ENCODE data around the gene RP9. TPM values are rescaled to one million over a fixed set of nuclear protein-coding genes. Genes with fewer than 3 reads are reported as not detected.

Gene RP9
- total and polyA plus RNA-seq, 9 of the 15 experiments (the other 6 are each of a cell fraction or from before 2014, with no cell fraction given), result 10.7 to 44.8 (median 33.4) TPM

DNA sequence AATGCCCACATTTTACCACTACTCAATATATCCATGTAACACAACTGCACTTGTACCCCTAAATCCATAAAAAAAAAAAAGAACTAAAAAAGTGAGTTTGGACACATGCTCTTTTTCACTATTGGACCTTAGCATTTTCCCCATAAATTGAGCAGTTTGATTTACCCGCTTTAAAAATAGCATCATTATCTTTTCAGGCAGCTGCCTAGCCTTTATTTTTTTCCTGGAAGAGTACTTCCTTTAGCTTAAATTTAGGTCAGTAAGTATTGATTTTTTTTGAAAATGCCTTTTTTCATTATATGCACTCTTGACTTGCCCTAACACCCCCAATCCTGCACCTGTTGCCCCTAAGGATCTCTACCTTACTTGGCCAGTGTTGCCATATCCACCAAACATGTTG, 41.3 kb downstream of the RP9 start:
- Histone ChIP-seq H3K27ac (ENCODE audit: extremely low read depth, low read depth, low read length) (no peak overlapping the region), H3K9ac (ENCODE audit: insufficient read depth in 1 of 2, low read depth in 2 of 2, low read length in 2 of 2) (no peak overlapping the region; a peak in 1 of 4 replicates), H3K9me3 (replicated peaks; ENCODE audit: control insufficient read depth, insufficient read depth, low read depth, low read length) (peaks cover 10% of the 10 kb centered on the region), H3K36me3 (ENCODE audit: control insufficient read depth, insufficient read depth, low read length) (no peaks in the 10 kb centered on the region), H3K79me2 (ENCODE audit: control insufficient read depth, insufficient read depth, low read length) (no peaks in the 10 kb centered on the region), H3K4me2 (ENCODE audit: insufficient read depth, low read length) (no peak overlapping the region), H2AFZ (ENCODE audit: low read depth, low read length) (no peak overlapping the region), H3K4me3 (no peak overlapping the region), H3K9me1 (ENCODE audit: control insufficient read depth, insufficient read depth, low read length) (no peaks in the 10 kb centered on the region), H4K20me1 (replicated peaks; ENCODE audit: control insufficient read depth, insufficient read depth, low read length) (no peaks in the 10 kb centered on the region), H3K27me3 (ENCODE audit: control insufficient read depth in 2 of 2, insufficient read depth in 2 of 2, low read length in 2 of 2) (no peaks in the 10 kb centered on the region), H3K4me1 (replicated peaks in 1 of 2; ENCODE audit: control insufficient read depth in 2 of 2, insufficient read depth in 2 of 2, low read length in 2 of 2) (no peaks in the 10 kb centered on the region; a peak in 1 of 5 replicates)
- in situ Hi-C loops (cut with MboI), result no loop called here
- FAIRE-seq (no peak), DNase-seq (ENCODE audit: extremely low read depth in 1 of 4, low spot score in 3 of 4) (no peak), ATAC-seq (no peak)
- TF ChIP-seq STAT5A (IDR thresholded peaks at IDR 0.05; ENCODE audit: borderline replicate concordance, low read length) (peak; percentile 52; the same call in 1 of the 2 replicates), MEF2A (IDR thresholded peaks at IDR 0.05; ENCODE audit: control insufficient read depth, low read depth, low read length) (peak; percentile 74; the same call in 1 of the 2 replicates), TAL1 (IDR thresholded peaks at IDR 0.05) (peak; percentile 20; the same call in 1 of the 2 replicates), ARID1B (IDR thresholded peaks at IDR 0.05) (peak; percentile 54; the same call in 1 of the 2 replicates), TCF3 (CRISPR knock-in tag; IDR thresholded peaks at IDR 0.05) (peak; percentile 75), CBFA2T3 (IDR thresholded peaks at IDR 0.05) (peak; percentile 35), ZNF780A (CRISPR knock-in tag; IDR thresholded peaks at IDR 0.05) (no peak), MEF2D (tag; conservative IDR thresholded peaks at IDR 0.05; ENCODE audit: low read depth) (0 out of 2 replicates have a peak, but pooled peaks have one; percentile 29), ZKSCAN1 (IDR thresholded peaks at IDR 0.05; ENCODE audit: low read depth, low read length) (no peak)
- TF ChIP-seq, protein P1, sequence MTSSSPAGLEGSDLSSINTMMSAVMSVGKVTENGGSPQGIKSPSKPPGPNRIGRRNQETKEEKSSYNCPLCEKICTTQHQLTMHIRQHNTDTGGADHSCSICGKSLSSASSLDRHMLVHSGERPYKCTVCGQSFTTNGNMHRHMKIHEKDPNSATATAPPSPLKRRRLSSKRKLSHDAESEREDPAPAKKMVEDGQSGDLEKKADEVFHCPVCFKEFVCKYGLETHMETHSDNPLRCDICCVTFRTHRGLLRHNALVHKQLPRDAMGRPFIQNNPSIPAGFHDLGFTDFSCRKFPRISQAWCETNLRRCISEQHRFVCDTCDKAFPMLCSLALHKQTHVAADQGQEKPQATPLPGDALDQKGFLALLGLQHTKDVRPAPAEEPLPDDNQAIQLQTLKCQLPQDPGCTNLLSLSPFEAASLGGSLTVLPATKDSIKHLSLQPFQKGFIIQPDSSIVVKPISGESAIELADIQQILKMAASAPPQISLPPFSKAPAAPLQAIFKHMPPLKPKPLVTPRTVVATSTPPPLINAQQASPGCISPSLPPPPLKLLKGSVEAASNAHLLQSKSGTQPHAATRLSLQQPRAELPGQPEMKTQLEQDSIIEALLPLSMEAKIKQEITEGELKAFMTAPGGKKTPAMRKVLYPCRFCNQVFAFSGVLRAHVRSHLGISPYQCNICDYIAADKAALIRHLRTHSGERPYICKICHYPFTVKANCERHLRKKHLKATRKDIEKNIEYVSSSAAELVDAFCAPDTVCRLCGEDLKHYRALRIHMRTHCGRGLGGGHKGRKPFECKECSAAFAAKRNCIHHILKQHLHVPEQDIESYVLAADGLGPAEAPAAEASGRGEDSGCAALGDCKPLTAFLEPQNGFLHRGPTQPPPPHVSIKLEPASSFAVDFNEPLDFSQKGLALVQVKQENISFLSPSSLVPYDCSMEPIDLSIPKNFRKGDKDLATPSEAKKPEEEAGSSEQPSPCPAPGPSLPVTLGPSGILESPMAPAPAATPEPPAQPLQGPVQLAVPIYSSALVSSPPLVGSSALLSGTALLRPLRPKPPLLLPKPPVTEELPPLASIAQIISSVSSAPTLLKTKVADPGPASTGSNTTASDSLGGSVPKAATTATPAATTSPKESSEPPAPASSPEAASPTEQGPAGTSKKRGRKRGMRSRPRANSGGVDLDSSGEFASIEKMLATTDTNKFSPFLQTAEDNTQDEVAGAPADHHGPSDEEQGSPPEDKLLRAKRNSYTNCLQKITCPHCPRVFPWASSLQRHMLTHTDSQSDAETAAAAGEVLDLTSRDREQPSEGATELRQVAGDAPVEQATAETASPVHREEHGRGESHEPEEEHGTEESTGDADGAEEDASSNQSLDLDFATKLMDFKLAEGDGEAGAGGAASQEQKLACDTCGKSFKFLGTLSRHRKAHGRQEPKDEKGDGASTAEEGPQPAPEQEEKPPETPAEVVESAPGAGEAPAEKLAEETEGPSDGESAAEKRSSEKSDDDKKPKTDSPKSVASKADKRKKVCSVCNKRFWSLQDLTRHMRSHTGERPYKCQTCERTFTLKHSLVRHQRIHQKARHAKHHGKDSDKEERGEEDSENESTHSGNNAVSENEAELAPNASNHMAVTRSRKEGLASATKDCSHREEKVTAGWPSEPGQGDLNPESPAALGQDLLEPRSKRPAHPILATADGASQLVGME (CRISPR knock-in tag; IDR thresholded peaks at IDR 0.05), result no peak
- TF ChIP-seq, protein P2, sequence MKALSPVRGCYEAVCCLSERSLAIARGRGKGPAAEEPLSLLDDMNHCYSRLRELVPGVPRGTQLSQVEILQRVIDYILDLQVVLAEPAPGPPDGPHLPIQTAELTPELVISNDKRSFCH (CRISPR knock-in tag; IDR thresholded peaks at IDR 0.05), result no peak
- TF ChIP-seq, protein P2 (tag; IDR thresholded peaks at IDR 0.05), result no peak
- TF ChIP-seq, protein P3, sequence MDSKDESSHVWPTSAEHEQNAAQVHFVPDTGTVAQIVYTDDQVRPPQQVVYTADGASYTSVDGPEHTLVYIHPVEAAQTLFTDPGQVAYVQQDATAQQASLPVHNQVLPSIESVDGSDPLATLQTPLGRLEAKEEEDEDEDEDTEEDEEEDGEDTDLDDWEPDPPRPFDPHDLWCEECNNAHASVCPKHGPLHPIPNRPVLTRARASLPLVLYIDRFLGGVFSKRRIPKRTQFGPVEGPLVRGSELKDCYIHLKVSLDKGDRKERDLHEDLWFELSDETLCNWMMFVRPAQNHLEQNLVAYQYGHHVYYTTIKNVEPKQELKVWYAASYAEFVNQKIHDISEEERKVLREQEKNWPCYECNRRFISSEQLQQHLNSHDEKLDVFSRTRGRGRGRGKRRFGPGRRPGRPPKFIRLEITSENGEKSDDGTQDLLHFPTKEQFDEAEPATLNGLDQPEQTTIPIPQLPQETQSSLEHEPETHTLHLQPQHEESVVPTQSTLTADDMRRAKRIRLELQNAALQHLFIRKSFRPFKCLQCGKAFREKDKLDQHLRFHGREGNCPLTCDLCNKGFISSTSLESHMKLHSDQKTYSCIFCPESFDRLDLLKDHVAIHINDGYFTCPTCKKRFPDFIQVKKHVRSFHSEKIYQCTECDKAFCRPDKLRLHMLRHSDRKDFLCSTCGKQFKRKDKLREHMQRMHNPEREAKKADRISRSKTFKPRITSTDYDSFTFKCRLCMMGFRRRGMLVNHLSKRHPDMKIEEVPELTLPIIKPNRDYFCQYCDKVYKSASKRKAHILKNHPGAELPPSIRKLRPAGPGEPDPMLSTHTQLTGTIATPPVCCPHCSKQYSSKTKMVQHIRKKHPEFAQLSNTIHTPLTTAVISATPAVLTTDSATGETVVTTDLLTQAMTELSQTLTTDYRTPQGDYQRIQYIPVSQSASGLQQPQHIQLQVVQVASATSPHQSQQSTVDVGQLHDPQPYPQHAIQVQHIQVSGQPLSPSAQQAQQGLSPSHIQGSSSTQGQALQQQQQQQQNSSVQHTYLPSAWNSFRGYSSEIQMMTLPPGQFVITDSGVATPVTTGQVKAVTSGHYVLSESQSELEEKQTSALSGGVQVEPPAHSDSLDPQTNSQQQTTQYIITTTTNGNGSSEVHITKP (IDR thresholded peaks at IDR 0.05; ENCODE audit: partially characterized antibody), result peak; percentile 88
- intact Hi-C loops (cut with micrococcal nuclease), result loop anchor here (10.0 kb wide), 1 partner anchor 573 kb away; the partner anchor contains the start of genes AVL9 and LSM5
- BruUV-seq (replicated peaks), result no TSS peak
- ChIA-PET CTCF (ENCODE audit: low intra/inter-chr PET ratio) (no interaction called here), POLR2A (interaction anchor here (1.0 kb wide), 1 partner anchor 13 kb away, joined by 3 read pairs; no protein-coding TSS in a partner anchor)
- 0% methylated on average over 1 of the region's 1 CpG for WGBS (ENCODE audit: insufficient coverage, low coverage, missing lambda C conversion rate)
